ENCODE results near the gene RUBCNL.

The RUBCNL gene

GRCh38 chr13:46317120-46317519 lies 69.9 kb downstream of the RUBCNL start:
- H3K27ac ChIP-seq (ENCODE audit: low read length): no peak overlapping the region
- no peaks in the 10 kb centered on the region for H3K4me1 ChIP-seq (ENCODE audit: control insufficient read depth, low read depth, low read length)
- H3K27me3 ChIP-seq (ENCODE audit: control insufficient read depth, insufficient read depth, low read length): no peaks in the 10 kb centered on the region
- no peaks in the 10 kb centered on the region for H3K9me3 ChIP-seq (ENCODE audit: control insufficient read depth, low read depth, low read length)
- H3K36me3 ChIP-seq (ENCODE audit: control insufficient read depth, low read depth, low read length): no peaks in the 10 kb centered on the region
- no peak overlapping the region for H3K9ac ChIP-seq (ENCODE audit: low read length)
- no peak overlapping the region for H3K4me3 ChIP-seq (ENCODE audit: low read length)

GRCh38 chr13:46315491-46316075 lies 71.5 kb downstream of the RUBCNL start:
- H3K4me3 ChIP-seq (ENCODE audit: low read length): no peak overlapping the region
- no peak overlapping the region for H3K9ac ChIP-seq (ENCODE audit: low read length)
- H3K27me3 ChIP-seq (ENCODE audit: control insufficient read depth, insufficient read depth, low read length): no peaks in the 10 kb centered on the region
- H3K9me3 ChIP-seq (ENCODE audit: control insufficient read depth, low read depth, low read length): no peaks in the 10 kb centered on the region
- H3K36me3 ChIP-seq (ENCODE audit: control insufficient read depth, low read depth, low read length): no peaks in the 10 kb centered on the region
- no peaks in the 10 kb centered on the region for H3K4me1 ChIP-seq (ENCODE audit: control insufficient read depth, low read depth, low read length)
- no peak overlapping the region for H3K27ac ChIP-seq (ENCODE audit: low read length)

- no peaks in the 10 kb centered on the region for H3K4me1 ChIP-seq (ENCODE audit: control insufficient read depth, low read depth, low read length)
Measured at GRCh38 chr13:46315036-46315435, 72.0 kb downstream of the RUBCNL start.

GRCh38 chr13:46314587-46314986 lies 72.5 kb downstream of the RUBCNL start:
- no peaks in the 10 kb centered on the region for H3K27me3 ChIP-seq (ENCODE audit: control insufficient read depth, insufficient read depth, low read length)
- no peak overlapping the region for H3K27ac ChIP-seq (ENCODE audit: low read length)
- H3K9me3 ChIP-seq (ENCODE audit: control insufficient read depth, low read depth, low read length): no peaks in the 10 kb centered on the region
- no peak overlapping the region for H3K4me3 ChIP-seq (ENCODE audit: low read length)
- no peaks in the 10 kb centered on the region for H3K36me3 ChIP-seq (ENCODE audit: control insufficient read depth, low read depth, low read length)
- H3K9ac ChIP-seq (ENCODE audit: low read length): no peak overlapping the region
- no peaks in the 10 kb centered on the region for H3K4me1 ChIP-seq (ENCODE audit: control insufficient read depth, low read depth, low read length)

More at GRCh38 chr13:46315036-46315435, 72.0 kb downstream of the RUBCNL start:
- H3K27me3 ChIP-seq (ENCODE audit: control insufficient read depth, insufficient read depth, low read length): no peaks in the 10 kb centered on the region
- no peak overlapping the region for H3K9ac ChIP-seq (ENCODE audit: low read length)
- H3K4me3 ChIP-seq (ENCODE audit: low read length): no peak overlapping the region
- H3K9me3 ChIP-seq (ENCODE audit: control insufficient read depth, low read depth, low read length): no peaks in the 10 kb centered on the region
- H3K27ac ChIP-seq (ENCODE audit: low read length): no peak overlapping the region
- no peaks in the 10 kb centered on the region for H3K36me3 ChIP-seq (ENCODE audit: control insufficient read depth, low read depth, low read length)

- no peak overlapping the region for H3K4me3 ChIP-seq (ENCODE audit: low read length)
Measured at GRCh38 chr13:46313432-46314257, 73.4 kb downstream of the RUBCNL start.

GRCh38 chr13:46313024-46313423 lies 74.0 kb downstream of the RUBCNL start:
- H3K36me3 ChIP-seq (ENCODE audit: control insufficient read depth, low read depth, low read length): no peaks in the 10 kb centered on the region
- H3K4me3 ChIP-seq (ENCODE audit: low read length): no peak overlapping the region
- H3K9ac ChIP-seq (ENCODE audit: low read length): no peak overlapping the region
- no peaks in the 10 kb centered on the region for H3K4me1 ChIP-seq (ENCODE audit: control insufficient read depth, low read depth, low read length)
- no peaks in the 10 kb centered on the region for H3K9me3 ChIP-seq (ENCODE audit: control insufficient read depth, low read depth, low read length)
- no peaks in the 10 kb centered on the region for H3K27me3 ChIP-seq (ENCODE audit: control insufficient read depth, insufficient read depth, low read length)
- H3K27ac ChIP-seq (ENCODE audit: low read length): no peak overlapping the region

More at GRCh38 chr13:46313432-46314257, 73.4 kb downstream of the RUBCNL start:
- Histone ChIP-seq H3K4me1 (ENCODE audit: control insufficient read depth, low read depth, low read length) (no peaks in the 10 kb centered on the region), H3K27ac (ENCODE audit: low read length) (no peak overlapping the region), H3K9me3 (ENCODE audit: control insufficient read depth, low read depth, low read length) (no peaks in the 10 kb centered on the region), H3K9ac (ENCODE audit: low read length) (no peak overlapping the region), H3K27me3 (ENCODE audit: control insufficient read depth, insufficient read depth, low read length) (no peaks in the 10 kb centered on the region), H3K36me3 (ENCODE audit: control insufficient read depth, low read depth, low read length) (no peaks in the 10 kb centered on the region)

GRCh38 chr13:46311217-46311616 lies 75.8 kb downstream of the RUBCNL start:
- Histone ChIP-seq H3K36me3 (ENCODE audit: control insufficient read depth, low read depth, low read length) (no peaks in the 10 kb centered on the region), H3K27ac (ENCODE audit: low read length) (no peak overlapping the region), H3K9ac (ENCODE audit: low read length) (no peak overlapping the region), H3K9me3 (ENCODE audit: control insufficient read depth, low read depth, low read length) (no peaks in the 10 kb centered on the region), H3K27me3 (ENCODE audit: control insufficient read depth, insufficient read depth, low read length) (no peaks in the 10 kb centered on the region), H3K4me1 (ENCODE audit: control insufficient read depth, low read depth, low read length) (no peaks in the 10 kb centered on the region), H3K4me3 (ENCODE audit: low read length) (no peak overlapping the region)

- no peak overlapping the region for H3K4me3 ChIP-seq (ENCODE audit: low read length)
- no peaks in the 10 kb centered on the region for H3K36me3 ChIP-seq (ENCODE audit: control insufficient read depth, low read depth, low read length)
- no peaks in the 10 kb centered on the region for H3K4me1 ChIP-seq (ENCODE audit: control insufficient read depth, low read depth, low read length)
Measured at GRCh38 chr13:46310066-46310465, 77.0 kb downstream of the RUBCNL start.

GRCh38 chr13:46307554-46307953 lies 79.5 kb downstream of the RUBCNL start:
- Histone ChIP-seq H3K9me3 (ENCODE audit: control insufficient read depth, low read depth, low read length) (no peaks in the 10 kb centered on the region), H3K4me3 (ENCODE audit: low read length) (no peak overlapping the region), H3K36me3 (ENCODE audit: control insufficient read depth, low read depth, low read length) (no peaks in the 10 kb centered on the region), H3K27ac (ENCODE audit: low read length) (no peak overlapping the region), H3K27me3 (ENCODE audit: control insufficient read depth, insufficient read depth, low read length) (no peaks in the 10 kb centered on the region), H3K9ac (ENCODE audit: low read length) (no peak overlapping the region), H3K4me1 (ENCODE audit: control insufficient read depth, low read depth, low read length) (no peaks in the 10 kb centered on the region)

More at GRCh38 chr13:46310066-46310465, 77.0 kb downstream of the RUBCNL start:
- H3K27me3 ChIP-seq (ENCODE audit: control insufficient read depth, insufficient read depth, low read length): no peaks in the 10 kb centered on the region
- H3K9ac ChIP-seq (ENCODE audit: low read length): no peak overlapping the region
- H3K27ac ChIP-seq (ENCODE audit: low read length): no peak overlapping the region
- H3K9me3 ChIP-seq (ENCODE audit: control insufficient read depth, low read depth, low read length): no peaks in the 10 kb centered on the region

- no peaks in the 10 kb centered on the region for H3K4me1 ChIP-seq (ENCODE audit: control insufficient read depth, low read depth, low read length)
- H3K9ac ChIP-seq (ENCODE audit: low read length): no peak overlapping the region
- no peaks in the 10 kb centered on the region for H3K9me3 ChIP-seq (ENCODE audit: control insufficient read depth, low read depth, low read length)
- H3K4me3 ChIP-seq (ENCODE audit: low read length): no peak overlapping the region
- H3K27me3 ChIP-seq (ENCODE audit: control insufficient read depth, insufficient read depth, low read length): no peaks in the 10 kb centered on the region
- H3K36me3 ChIP-seq (ENCODE audit: control insufficient read depth, low read depth, low read length): no peaks in the 10 kb centered on the region
- no peak overlapping the region for H3K27ac ChIP-seq (ENCODE audit: low read length)
Measured at GRCh38 chr13:46304546-46304945, 82.5 kb downstream of the RUBCNL start.

- H3K4me1 ChIP-seq (ENCODE audit: control insufficient read depth, low read depth, low read length): no peaks in the 10 kb centered on the region
- H3K9ac ChIP-seq (ENCODE audit: low read length): no peak overlapping the region
- no peaks in the 10 kb centered on the region for H3K36me3 ChIP-seq (ENCODE audit: control insufficient read depth, low read depth, low read length)
- H3K4me3 ChIP-seq (ENCODE audit: low read length): no peak overlapping the region
- H3K9me3 ChIP-seq (ENCODE audit: control insufficient read depth, low read depth, low read length): no peaks in the 10 kb centered on the region
- no peaks in the 10 kb centered on the region for H3K27me3 ChIP-seq (ENCODE audit: control insufficient read depth, insufficient read depth, low read length)
- H3K27ac ChIP-seq (ENCODE audit: low read length): no peak overlapping the region
Measured at GRCh38 chr13:46303742-46304385, 83.2 kb downstream of the RUBCNL start.

Data from iPS-18a (cell line).